Measurements from ENCODE around the gene TRPM3.

The TRPM3 gene

DNA sequence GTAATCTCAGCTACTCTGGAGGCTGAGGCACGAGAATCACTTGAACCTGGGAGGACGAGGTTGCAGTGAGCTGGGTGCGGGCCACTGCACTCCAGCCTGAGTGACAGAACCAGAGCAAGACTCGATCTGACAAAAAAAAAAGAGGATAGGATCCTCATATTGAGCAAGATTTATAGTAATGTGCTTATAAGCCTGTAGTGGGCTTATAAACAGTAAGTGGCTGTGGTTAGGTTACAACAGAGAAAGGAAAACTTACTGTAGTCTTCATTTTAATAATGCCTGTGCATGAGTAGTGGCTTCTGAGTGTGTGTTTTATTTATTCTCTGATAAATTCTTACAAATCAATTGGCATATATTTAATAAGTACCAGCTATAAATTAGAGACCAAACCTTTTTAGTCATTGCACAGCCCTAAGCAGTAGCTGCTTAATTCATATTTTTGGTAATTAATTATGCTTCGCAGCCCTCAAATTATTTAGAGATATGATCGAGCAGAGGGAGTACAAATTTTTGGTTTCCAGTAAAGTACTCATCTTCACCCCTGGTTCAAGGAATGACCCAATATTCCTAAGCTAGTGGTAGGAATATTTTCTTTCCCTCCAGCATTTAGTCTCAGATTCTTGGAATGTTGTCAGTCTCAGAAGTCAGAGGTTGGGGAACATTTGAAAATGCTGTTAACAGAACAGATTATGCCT lies 633.2 kb downstream of the TRPM3 start (continued):
- TF ChIP-seq, protein P1, sequence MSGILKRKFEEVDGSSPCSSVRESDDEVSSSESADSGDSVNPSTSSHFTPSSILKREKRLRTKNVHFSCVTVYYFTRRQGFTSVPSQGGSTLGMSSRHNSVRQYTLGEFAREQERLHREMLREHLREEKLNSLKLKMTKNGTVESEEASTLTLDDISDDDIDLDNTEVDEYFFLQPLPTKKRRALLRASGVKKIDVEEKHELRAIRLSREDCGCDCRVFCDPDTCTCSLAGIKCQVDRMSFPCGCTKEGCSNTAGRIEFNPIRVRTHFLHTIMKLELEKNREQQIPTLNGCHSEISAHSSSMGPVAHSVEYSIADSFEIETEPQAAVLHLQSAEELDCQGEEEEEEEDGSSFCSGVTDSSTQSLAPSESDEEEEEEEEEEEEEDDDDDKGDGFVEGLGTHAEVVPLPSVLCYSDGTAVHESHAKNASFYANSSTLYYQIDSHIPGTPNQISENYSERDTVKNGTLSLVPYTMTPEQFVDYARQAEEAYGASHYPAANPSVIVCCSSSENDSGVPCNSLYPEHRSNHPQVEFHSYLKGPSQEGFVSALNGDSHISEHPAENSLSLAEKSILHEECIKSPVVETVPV (CRISPR knock-in tag; IDR thresholded peaks at IDR 0.05), result no peak
- TF ChIP-seq SNAI2 (CRISPR knock-in tag; IDR thresholded peaks at IDR 0.05) (no peak), ZFP3 (CRISPR knock-in tag; IDR thresholded peaks at IDR 0.05) (no peak), ZFP30 (CRISPR knock-in tag; IDR thresholded peaks at IDR 0.05) (no peak), OSR1 (CRISPR knock-in tag; IDR thresholded peaks at IDR 0.05) (no peak), ZNF70 (CRISPR knock-in tag; IDR thresholded peaks at IDR 0.05) (no peak)
- TF ChIP-seq, protein P2, sequence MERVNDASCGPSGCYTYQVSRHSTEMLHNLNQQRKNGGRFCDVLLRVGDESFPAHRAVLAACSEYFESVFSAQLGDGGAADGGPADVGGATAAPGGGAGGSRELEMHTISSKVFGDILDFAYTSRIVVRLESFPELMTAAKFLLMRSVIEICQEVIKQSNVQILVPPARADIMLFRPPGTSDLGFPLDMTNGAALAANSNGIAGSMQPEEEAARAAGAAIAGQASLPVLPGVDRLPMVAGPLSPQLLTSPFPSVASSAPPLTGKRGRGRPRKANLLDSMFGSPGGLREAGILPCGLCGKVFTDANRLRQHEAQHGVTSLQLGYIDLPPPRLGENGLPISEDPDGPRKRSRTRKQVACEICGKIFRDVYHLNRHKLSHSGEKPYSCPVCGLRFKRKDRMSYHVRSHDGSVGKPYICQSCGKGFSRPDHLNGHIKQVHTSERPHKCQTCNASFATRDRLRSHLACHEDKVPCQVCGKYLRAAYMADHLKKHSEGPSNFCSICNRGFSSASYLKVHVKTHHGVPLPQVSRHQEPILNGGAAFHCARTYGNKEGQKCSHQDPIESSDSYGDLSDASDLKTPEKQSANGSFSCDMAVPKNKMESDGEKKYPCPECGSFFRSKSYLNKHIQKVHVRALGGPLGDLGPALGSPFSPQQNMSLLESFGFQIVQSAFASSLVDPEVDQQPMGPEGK (CRISPR knock-in tag; IDR thresholded peaks at IDR 0.05; ENCODE audit: borderline replicate concordance), result no peak

DNA sequence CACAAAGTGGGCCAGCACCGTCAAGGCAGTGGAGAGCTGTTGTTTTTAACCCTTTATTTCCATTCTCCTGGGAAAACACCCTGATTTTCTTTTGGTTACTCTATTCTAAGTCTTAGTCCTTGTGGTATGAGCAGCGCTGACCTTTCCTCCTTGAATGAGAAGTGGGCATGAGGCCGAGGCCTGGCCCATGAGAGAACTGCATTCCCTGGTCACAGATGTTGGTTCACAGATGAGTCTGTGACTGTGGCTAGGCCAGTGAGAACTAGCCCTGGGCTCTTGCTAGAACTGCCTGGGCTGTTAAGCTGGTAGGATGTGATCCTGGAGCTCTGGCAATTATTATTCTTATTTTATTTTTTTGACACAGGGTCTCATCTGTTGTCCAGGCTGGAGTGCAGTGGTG lies 635.3 kb downstream of the TRPM3 start:
- no peak for ATAC-seq
- TF ChIP-seq PPARA (CRISPR knock-in tag; IDR thresholded peaks at IDR 0.05; ENCODE audit: borderline replicate concordance) (no peak), BACH2 (CRISPR knock-in tag; IDR thresholded peaks at IDR 0.05; ENCODE audit: borderline replicate concordance) (no peak), ESRRG (CRISPR knock-in tag; IDR thresholded peaks at IDR 0.05) (no peak), ISL1 (CRISPR knock-in tag; IDR thresholded peaks at IDR 0.05) (no peak), OSR1 (CRISPR knock-in tag; IDR thresholded peaks at IDR 0.05) (no peak), ARNTL (CRISPR knock-in tag; IDR thresholded peaks at IDR 0.05; ENCODE audit: borderline replicate concordance, low read depth) (no peak), ZFP30 (CRISPR knock-in tag; IDR thresholded peaks at IDR 0.05) (no peak)
- TF ChIP-seq, protein P3, sequence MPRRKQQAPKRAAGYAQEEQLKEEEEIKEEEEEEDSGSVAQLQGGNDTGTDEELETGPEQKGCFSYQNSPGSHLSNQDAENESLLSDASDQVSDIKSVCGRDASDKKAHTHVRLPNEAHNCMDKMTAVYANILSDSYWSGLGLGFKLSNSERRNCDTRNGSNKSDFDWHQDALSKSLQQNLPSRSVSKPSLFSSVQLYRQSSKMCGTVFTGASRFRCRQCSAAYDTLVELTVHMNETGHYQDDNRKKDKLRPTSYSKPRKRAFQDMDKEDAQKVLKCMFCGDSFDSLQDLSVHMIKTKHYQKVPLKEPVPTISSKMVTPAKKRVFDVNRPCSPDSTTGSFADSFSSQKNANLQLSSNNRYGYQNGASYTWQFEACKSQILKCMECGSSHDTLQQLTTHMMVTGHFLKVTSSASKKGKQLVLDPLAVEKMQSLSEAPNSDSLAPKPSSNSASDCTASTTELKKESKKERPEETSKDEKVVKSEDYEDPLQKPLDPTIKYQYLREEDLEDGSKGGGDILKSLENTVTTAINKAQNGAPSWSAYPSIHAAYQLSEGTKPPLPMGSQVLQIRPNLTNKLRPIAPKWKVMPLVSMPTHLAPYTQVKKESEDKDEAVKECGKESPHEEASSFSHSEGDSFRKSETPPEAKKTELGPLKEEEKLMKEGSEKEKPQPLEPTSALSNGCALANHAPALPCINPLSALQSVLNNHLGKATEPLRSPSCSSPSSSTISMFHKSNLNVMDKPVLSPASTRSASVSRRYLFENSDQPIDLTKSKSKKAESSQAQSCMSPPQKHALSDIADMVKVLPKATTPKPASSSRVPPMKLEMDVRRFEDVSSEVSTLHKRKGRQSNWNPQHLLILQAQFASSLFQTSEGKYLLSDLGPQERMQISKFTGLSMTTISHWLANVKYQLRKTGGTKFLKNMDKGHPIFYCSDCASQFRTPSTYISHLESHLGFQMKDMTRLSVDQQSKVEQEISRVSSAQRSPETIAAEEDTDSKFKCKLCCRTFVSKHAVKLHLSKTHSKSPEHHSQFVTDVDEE (CRISPR knock-in tag; IDR thresholded peaks at IDR 0.05), result no peak
- TF ChIP-seq, protein P4, sequence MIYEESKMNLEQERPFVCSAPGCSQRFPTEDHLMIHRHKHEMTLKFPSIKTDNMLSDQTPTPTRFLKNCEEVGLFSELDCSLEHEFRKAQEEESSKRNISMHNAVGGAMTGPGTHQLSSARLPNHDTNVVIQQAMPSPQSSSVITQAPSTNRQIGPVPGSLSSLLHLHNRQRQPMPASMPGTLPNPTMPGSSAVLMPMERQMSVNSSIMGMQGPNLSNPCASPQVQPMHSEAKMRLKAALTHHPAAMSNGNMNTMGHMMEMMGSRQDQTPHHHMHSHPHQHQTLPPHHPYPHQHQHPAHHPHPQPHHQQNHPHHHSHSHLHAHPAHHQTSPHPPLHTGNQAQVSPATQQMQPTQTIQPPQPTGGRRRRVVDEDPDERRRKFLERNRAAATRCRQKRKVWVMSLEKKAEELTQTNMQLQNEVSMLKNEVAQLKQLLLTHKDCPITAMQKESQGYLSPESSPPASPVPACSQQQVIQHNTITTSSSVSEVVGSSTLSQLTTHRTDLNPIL (CRISPR knock-in tag; IDR thresholded peaks at IDR 0.05; ENCODE audit: low read depth), result no peak

DNA sequence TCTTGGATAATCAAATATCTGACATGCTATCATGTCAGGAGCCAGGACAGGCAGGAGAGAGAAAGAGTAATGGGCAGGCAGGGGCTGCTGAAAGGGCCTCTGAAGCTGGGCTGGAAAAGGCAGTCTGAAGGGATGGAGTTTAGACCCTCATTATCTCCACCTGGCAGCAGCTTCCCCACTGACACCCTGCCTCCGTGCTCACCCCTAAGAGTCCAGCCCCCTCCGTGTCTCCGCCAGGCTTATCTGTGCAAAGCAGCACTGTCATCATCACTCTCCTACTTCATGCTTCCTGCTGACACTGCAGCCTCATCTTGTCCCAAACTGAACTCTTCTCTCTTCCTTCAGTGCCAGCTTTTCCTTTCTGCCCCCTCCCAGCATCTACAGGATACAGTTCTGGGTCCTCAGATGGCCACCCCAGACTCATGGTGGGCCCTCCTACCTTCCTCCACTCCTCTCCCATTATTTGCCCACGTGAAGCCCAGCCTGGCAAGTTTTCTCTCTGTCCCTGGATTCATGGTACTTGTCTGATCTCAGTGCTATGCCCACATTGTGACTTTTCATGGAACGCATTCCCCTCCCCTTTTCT lies 636.1 kb downstream of the TRPM3 start:
- no peak for ATAC-seq

More for the DNA sequence above, 636.1 kb downstream of the TRPM3 start:
- TF ChIP-seq SNAI2 (CRISPR knock-in tag; IDR thresholded peaks at IDR 0.05), result no peak
- TF ChIP-seq, protein P1 (CRISPR knock-in tag; IDR thresholded peaks at IDR 0.05), result no peak
- TF ChIP-seq CSDC2 (CRISPR knock-in tag; IDR thresholded peaks at IDR 0.05), result no peak
- no peak for TF ChIP-seq ISL1 (CRISPR knock-in tag; IDR thresholded peaks at IDR 0.05)
- TF ChIP-seq ZFP3 (CRISPR knock-in tag; IDR thresholded peaks at IDR 0.05), result no peak
- TF ChIP-seq, protein P3 (CRISPR knock-in tag; IDR thresholded peaks at IDR 0.05), result no peak
- TF ChIP-seq, protein P5, sequence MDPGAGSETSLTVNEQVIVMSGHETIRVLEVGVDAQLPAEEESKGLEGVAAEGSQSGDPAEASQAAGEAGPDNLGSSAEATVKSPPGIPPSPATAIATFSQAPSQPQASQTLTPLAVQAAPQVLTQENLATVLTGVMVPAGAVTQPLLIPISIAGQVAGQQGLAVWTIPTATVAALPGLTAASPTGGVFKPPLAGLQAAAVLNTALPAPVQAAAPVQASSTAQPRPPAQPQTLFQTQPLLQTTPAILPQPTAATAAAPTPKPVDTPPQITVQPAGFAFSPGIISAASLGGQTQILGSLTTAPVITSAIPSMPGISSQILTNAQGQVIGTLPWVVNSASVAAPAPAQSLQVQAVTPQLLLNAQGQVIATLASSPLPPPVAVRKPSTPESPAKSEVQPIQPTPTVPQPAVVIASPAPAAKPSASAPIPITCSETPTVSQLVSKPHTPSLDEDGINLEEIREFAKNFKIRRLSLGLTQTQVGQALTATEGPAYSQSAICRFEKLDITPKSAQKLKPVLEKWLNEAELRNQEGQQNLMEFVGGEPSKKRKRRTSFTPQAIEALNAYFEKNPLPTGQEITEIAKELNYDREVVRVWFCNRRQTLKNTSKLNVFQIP (CRISPR knock-in tag; IDR thresholded peaks at IDR 0.05; ENCODE audit: borderline replicate concordance, low read depth), result no peak

Data from SK-N-SH treated with all-trans-retinoic acid at 6 μM for 48 hours (cell line).